CD4-positive, alpha-beta memory T cell (primary cell): ENCODE data around the gene TEX13D. TPM values are rescaled to one million over a fixed set of nuclear protein-coding genes. Genes with fewer than 3 reads are reported as not detected.

Experiments
- CTCF ChIA-PET: fragments of 350-600 bp; sonication (Branson Sonifier 250); formaldehyde crosslinking; loops from one replicate; lab custom pipeline; 2021; ENCODE audit warnings: inconsistent platforms; ENCODE audit not compliant: partially characterized antibody; lab: Charles Lee
- POLR2A ChIA-PET: fragments of 350-600 bp; sonication (Branson Sonifier 250); formaldehyde crosslinking; loops from one replicate; lab custom pipeline; 2021; ENCODE audit not compliant: partially characterized antibody; lab: Charles Lee
- DNase-seq, 5 donors: peaks; one replicate each; pipeline versions ENCODE4 v3.0.0 to v3.0.0-alpha.2; 2020 to 2022; ENCODE audit warnings: mixed read lengths in 1 of 5
- H3K27ac ChIP-seq: one replicate; pipeline ENCODE4 v1.7.0; 2013; ENCODE audit warnings: low read depth, low read length
- H3K27me3 ChIP-seq: 2 replicates; pipeline ENCODE4 v1.7.0; 2013; ENCODE audit warnings: mild to moderate bottlenecking, low read length, moderate library complexity; ENCODE audit not compliant: insufficient read depth
- H3K36me3 ChIP-seq: 2 replicates; pipeline ENCODE4 v1.7.0; 2013; ENCODE audit warnings: mild to moderate bottlenecking, low read length, moderate library complexity; ENCODE audit not compliant: insufficient read depth
- H3K4me1 ChIP-seq: 2 replicates; pipeline ENCODE4 v1.7.0; 2013; ENCODE audit warnings: mild to moderate bottlenecking, low read length, moderate library complexity; ENCODE audit not compliant: insufficient read depth
- H3K4me3 ChIP-seq, 2 donors: one replicate each; pipeline ENCODE4 v1.7.0; 2013; ENCODE audit warnings: low read length in 2 of 2, mild to moderate bottlenecking in 1 of 2
- H3K9me3 ChIP-seq, 2 donors: one replicate each; pipeline ENCODE4 v1.7.0; 2013; ENCODE audit warnings: low read length in 2 of 2, control low read depth in 1 of 2; ENCODE audit not compliant: control insufficient read depth in 1 of 2
- H3K27ac Mint-ChIP-seq, 7 donors: one replicate each; pipeline ENCODE4 v1.8.0; 2020 to 2021; ENCODE audit warnings: mixed read lengths in 7 of 7, mild to moderate bottlenecking in 6 of 7, inconsistent platforms in 3 of 7, moderate library complexity in 3 of 7
- H3K27me3 Mint-ChIP-seq, 2 donors: one replicate each; pipeline ENCODE4 v1.8.0; 2020 to 2021; ENCODE audit warnings: mixed read lengths in 2 of 2
- H3K36me3 Mint-ChIP-seq, 2 donors: one replicate each; pipeline ENCODE4 v1.8.0; 2020 to 2021; ENCODE audit warnings: mixed read lengths in 2 of 2, inconsistent platforms in 1 of 2, mild to moderate bottlenecking in 1 of 2
- H3K4me1 Mint-ChIP-seq, 4 donors: one replicate each; pipeline ENCODE4 v1.8.0; 2020 to 2021; ENCODE audit warnings: mixed read lengths in 4 of 4, mild to moderate bottlenecking in 1 of 4
- H3K4me3 Mint-ChIP-seq, 8 donors: one replicate each; pipeline ENCODE4 v1.8.0; 2020 to 2021; ENCODE audit warnings: mixed read lengths in 8 of 8, mild to moderate bottlenecking in 7 of 8, moderate library complexity in 6 of 8, inconsistent platforms in 3 of 8
- H3K9me3 Mint-ChIP-seq, 8 donors: one replicate each; pipeline ENCODE4 v1.8.0; 2020 to 2021; ENCODE audit warnings: mixed read lengths in 8 of 8, mild to moderate bottlenecking in 5 of 8, inconsistent platforms in 3 of 8, moderate library complexity in 1 of 8
- intact Hi-C: fragments of 100-400 bp; cut with micrococcal nuclease; formaldehyde crosslinking; loops from one replicate; pipeline ENCODE4 v1.15.1; 2023
- polyA plus RNA-seq, 2 donors: library from polyadenylated mRNA; unstranded; fragments of 300-500 nt; fragmentation: Illumina TruSeq; gene quantifications; one replicate each; pipeline ENCODE4 v1.2.3, GENCODE V29; 2021
- total RNA-seq, 2 experiments: library from RNA; stranded (reverse); gene quantifications; one replicate each; pipeline ENCODE4 v1.2.3, GENCODE V29; 2021

TEX13D gene
- total and polyA plus RNA-seq, 4 experiments from 2014 or later: not detected

DNA sequence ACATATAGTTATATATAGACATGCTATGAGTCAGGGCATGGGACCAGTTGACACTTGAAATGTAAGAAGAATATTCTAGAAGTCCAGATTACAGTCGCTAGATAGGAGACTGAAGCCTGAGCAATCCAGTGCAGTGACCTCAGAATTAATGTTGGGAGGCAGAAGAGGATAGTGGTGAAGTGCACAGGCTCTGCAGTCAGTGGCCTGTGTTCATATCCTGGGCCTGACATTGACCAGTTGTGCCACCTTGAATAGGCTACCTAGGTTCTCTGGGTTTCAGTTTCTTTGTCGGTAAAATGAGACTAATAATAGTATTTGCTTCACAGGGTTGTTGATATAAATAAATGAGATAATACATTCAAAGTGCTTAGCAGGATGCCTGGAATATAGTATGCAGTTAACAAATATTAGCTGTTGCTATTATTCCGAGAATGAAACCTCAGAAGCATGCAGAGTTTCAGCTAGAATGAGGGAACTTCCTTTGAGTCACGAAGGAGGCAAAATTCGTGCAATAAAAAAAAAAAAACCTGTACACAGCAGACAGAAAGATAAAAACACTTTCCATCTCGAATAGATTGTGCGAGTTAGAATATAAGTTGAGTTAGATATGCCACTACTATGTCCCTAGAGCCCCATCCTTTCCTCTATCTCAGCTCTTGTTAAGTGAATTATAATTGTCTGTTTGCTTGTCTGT lies 9.9 kb downstream of the TEX13D start:
- H3K4me1 Mint-ChIP-seq: peaks cover 31 to 60% (median 44%) of the 10 kb centered on the region in 4 donors
- Histone ChIP-seq H3K27me3 (no peaks in the 10 kb centered on the region), H3K4me1 (peaks cover 63% of the 10 kb centered on the region), H3K36me3 (no peaks in the 10 kb centered on the region), H3K4me3 (peak overlapping the region in 1 of 2 donors; percentile 20), H3K27ac (peak overlapping the region; percentile 49), H3K9me3 (no peaks in the 10 kb centered on the region)
- ChIA-PET POLR2A (interaction anchor here (1.0 to 2.6 kb wide), 5 partner anchors 12 to 124 kb away, joined by 3 to 19 read pairs (median 4); no protein-coding TSS in a partner anchor), CTCF (no interaction called here)
- no peaks in the 10 kb centered on the region for H3K9me3 Mint-ChIP-seq
- H3K4me3 Mint-ChIP-seq: peak overlapping the region; percentile 53 to 87 (median 72)
- H3K36me3 Mint-ChIP-seq: peaks cover 0 to 8% of the 10 kb centered on the region in 2 donors
- DNase-seq: peak in 3 of 5 donors; percentile 15 to 47 (median 16)
- intact Hi-C loops: no loop called here
- peak overlapping the region; percentile 84 to 98 (median 90) for H3K27ac Mint-ChIP-seq
- no peaks in the 10 kb centered on the region for H3K27me3 Mint-ChIP-seq

DNA sequence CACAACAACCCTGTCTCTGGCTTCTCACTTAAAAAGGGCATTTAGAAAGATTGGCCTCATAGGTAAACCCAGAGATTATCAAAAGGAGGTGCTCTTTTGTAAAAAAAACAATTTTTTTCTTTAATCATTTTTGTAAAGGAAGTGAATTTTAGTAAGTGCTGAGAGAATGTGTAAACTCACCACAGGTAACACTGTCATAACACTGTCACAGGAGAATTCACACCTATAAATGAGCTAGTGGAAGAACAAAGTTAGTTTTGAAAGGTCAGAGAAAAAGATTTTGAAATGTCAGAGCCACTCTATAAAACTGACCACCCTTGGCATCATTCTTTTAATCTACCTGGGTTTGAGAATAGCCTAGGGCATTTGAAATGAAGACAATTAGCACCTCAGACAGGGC lies 10.6 kb downstream of the TEX13D start:
- no peak overlapping the region for H3K4me3 ChIP-seq
- H3K27me3 ChIP-seq: no peaks in the 10 kb centered on the region
- H3K9me3 ChIP-seq: no peaks in the 10 kb centered on the region
- Mint-ChIP-seq H3K36me3 (peaks cover 0 to 10% of the 10 kb centered on the region in 2 donors), H3K27ac (peak overlapping the region; percentile 84 to 98 (median 90)), H3K4me3 (peak overlapping the region in 6 of 8 donors; percentile 29 to 87 (median 66)), H3K9me3 (no peaks in the 10 kb centered on the region), H3K27me3 (no peaks in the 10 kb centered on the region), H3K4me1 (peaks cover 31 to 60% (median 44%) of the 10 kb centered on the region in 4 donors)
- H3K4me1 ChIP-seq: peaks cover 63% of the 10 kb centered on the region
- DNase-seq: peak in 4 of 5 donors; percentile 12 to 28 (median 23)
- ChIA-PET CTCF (no interaction called here), POLR2A (interaction anchor here (1.0 to 2.6 kb wide), 6 partner anchors 12 to 482 kb away, joined by 3 to 19 read pairs (median 4); no protein-coding TSS in a partner anchor)
- H3K36me3 ChIP-seq: no peaks in the 10 kb centered on the region
- intact Hi-C loops: no loop called here
- H3K27ac ChIP-seq: peak overlapping the region; percentile 49

DNA sequence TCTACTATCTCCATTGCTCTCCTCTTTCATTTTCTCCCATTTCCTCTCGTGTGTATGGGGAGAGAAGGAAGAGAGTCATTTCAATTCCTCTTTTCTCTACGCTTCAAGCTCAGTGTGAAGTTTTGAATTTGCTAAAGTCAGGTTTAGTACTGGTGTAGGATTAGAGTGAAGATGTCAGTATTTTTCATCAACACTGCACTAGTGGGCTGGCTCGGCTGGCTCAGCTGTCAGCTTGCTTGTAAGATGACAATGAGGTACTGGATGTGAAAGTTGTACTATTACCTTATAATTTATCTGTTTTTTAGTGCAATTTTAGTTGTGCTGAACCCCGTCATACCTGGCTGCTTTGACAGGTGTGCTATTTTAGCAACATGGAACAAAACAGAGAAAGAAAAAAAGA lies 11.8 kb downstream of the TEX13D start:
- intact Hi-C loops: no loop called here
- H3K9me3 Mint-ChIP-seq: no peaks in the 10 kb centered on the region
- peaks cover 32 to 62% (median 43%) of the 10 kb centered on the region in 4 donors for H3K4me1 Mint-ChIP-seq
- no peaks in the 10 kb centered on the region for H3K9me3 ChIP-seq
- DNase-seq: no peak
- peak overlapping the region in 6 of 7 donors; percentile 9 to 98 (median 88) for H3K27ac Mint-ChIP-seq
- H3K36me3 ChIP-seq: no peaks in the 10 kb centered on the region
- H3K27ac ChIP-seq: peak overlapping the region; percentile 7
- no peak overlapping the region for H3K4me3 ChIP-seq
- H3K36me3 Mint-ChIP-seq: peaks cover 0 to 15% of the 10 kb centered on the region in 2 donors
- no peaks in the 10 kb centered on the region for H3K27me3 Mint-ChIP-seq
- ChIA-PET POLR2A (interaction anchor here (1.2 to 6.2 kb wide), 3 partner anchors 10 to 483 kb away, joined by 3 to 77 read pairs (median 9); no protein-coding TSS in a partner anchor), CTCF (interaction anchor here (1.2 kb wide), 1 partner anchor 129 kb away, joined by 3 read pairs; no protein-coding TSS in a partner anchor)
- H3K27me3 ChIP-seq: no peaks in the 10 kb centered on the region
- peak overlapping the region; percentile 17 to 82 (median 58) for H3K4me3 Mint-ChIP-seq
- H3K4me1 ChIP-seq: peaks cover 56% of the 10 kb centered on the region

DNA sequence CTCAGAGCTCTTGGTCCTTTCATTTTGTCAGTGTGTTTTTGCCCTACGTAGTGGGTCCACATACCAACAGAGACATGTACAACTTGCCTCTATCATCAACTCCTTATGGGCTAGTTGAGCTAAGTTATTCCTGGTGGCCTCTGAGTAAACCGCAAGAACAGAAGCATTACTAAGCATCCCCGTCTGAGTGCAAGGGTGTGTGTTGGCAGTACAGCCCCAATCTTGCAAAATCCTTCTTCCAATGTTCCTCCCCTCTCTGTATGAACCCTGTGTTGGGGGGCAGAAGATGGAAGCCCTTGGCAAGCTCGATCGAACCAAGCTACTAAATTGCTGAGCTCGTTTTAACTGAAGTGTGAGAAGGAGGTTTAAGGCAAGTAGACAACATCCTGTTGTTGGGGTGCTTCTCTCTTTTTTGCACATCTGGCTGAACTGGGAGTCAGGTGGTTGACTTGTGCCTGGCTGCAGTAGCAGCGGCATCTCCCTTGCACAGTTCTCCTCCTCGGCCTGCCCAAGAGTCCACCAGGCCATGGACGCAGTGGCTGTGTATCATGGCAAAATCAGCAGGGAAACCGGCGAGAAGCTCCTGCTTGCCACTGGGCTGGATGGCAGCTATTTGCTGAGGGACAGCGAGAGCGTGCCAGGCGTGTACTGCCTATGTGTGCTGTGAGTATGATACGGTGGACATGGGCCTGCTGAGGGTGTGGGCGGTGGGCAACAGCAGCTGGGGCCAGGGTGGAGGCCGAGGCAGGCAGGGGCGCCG lies 13.8 kb downstream of the TEX13D start, which contains the start of gene SH2D1A:
Gene SH2D1A, plus strand, starts transcription at position 447 of the 760 bp plus-strand sequence. Its CDS starts 80 bp downstream, at position 527.
- DNase-seq: peak; percentile 45 to 55 (median 52)
- Histone ChIP-seq H3K4me3 (peak within 1 kb of the TSS; percentile 57 to 73), H3K27me3 (no peaks in the 10 kb centered on the region), H3K36me3 (no peaks in the 10 kb centered on the region), H3K4me1 (peaks cover 53% of the 10 kb centered on the region), H3K9me3 (no peaks in the 10 kb centered on the region), H3K27ac (peak within 1 kb of the TSS; percentile 68)
- peaks cover 27 to 59% (median 38%) of the 10 kb centered on the region in 4 donors for H3K4me1 Mint-ChIP-seq
- H3K27ac Mint-ChIP-seq: peak within 1 kb of the TSS; percentile 94 to 98 (median 95)
- H3K27me3 Mint-ChIP-seq: no peaks in the 10 kb centered on the region
- peak within 1 kb of the TSS; percentile 92 to 98 (median 96) for H3K4me3 Mint-ChIP-seq
- H3K36me3 Mint-ChIP-seq: peaks cover 0 to 15% of the 10 kb centered on the region in 2 donors
- ChIA-PET CTCF (interaction anchor here (0.6 to 3.4 kb wide), 6 partner anchors 9 to 386 kb away, joined by 3 to 19 read pairs (median 3); no protein-coding TSS in a partner anchor), POLR2A (interaction anchor here (0.7 to 6.2 kb wide), 18 partner anchors 8 to 486 kb away, joined by 3 to 77 read pairs (median 4); partner anchors contain the start of gene XIAP)
- intact Hi-C loops: loop anchor here (1.0 to 5.0 kb wide), 6 partner anchors 17 to 384 kb away; partner anchors contain the start of gene STAG2
- H3K9me3 Mint-ChIP-seq: no peaks in the 10 kb centered on the region

DNA sequence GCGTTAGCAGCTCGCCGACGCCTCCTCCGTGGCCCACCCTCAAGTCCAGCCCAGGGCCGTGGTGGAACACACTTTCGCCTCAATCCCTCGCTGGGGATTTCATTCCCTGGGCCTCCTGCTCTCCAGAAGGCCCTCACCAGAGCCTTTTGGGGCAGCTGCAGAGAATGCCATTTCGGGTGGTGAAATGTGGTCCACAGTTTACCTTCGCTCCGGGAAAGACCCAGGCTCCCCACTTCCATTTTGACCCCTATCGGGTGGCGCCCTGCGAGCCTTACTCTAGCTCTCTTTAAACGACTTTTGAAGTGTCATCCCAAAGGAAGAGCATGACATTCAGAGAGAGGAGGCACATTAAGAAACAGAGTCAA lies 14.4 kb downstream of the TEX13D start:
- H3K4me3 Mint-ChIP-seq: peak overlapping the region; percentile 92 to 98 (median 96)
- ChIA-PET POLR2A (interaction anchor here (1.0 to 6.2 kb wide), 15 partner anchors 8 to 135 kb away, joined by 3 to 77 read pairs (median 5); no protein-coding TSS in a partner anchor), CTCF (interaction anchor here (1.5 to 3.4 kb wide), 3 partner anchors 10 to 132 kb away, joined by 3 to 19 read pairs (median 5); no protein-coding TSS in a partner anchor)
- Histone ChIP-seq H3K9me3 (no peaks in the 10 kb centered on the region), H3K27me3 (no peaks in the 10 kb centered on the region), H3K27ac (peak overlapping the region; percentile 68), H3K4me3 (peak overlapping the region; percentile 57 to 73), H3K36me3 (no peaks in the 10 kb centered on the region), H3K4me1 (peaks cover 49% of the 10 kb centered on the region)
- no peaks in the 10 kb centered on the region for H3K27me3 Mint-ChIP-seq
- peaks cover 0 to 15% of the 10 kb centered on the region in 2 donors for H3K36me3 Mint-ChIP-seq
- intact Hi-C loops: loop anchor here (1.0 to 5.0 kb wide), 6 partner anchors 16 to 385 kb away; partner anchors contain the start of gene STAG2
- peaks cover 0 to 1% (median 0%) of the 10 kb centered on the region in 8 donors for H3K9me3 Mint-ChIP-seq
- DNase-seq: no peak
- H3K4me1 Mint-ChIP-seq: peaks cover 24 to 59% (median 37%) of the 10 kb centered on the region in 4 donors
- peak overlapping the region; percentile 89 to 98 (median 94) for H3K27ac Mint-ChIP-seq

DNA sequence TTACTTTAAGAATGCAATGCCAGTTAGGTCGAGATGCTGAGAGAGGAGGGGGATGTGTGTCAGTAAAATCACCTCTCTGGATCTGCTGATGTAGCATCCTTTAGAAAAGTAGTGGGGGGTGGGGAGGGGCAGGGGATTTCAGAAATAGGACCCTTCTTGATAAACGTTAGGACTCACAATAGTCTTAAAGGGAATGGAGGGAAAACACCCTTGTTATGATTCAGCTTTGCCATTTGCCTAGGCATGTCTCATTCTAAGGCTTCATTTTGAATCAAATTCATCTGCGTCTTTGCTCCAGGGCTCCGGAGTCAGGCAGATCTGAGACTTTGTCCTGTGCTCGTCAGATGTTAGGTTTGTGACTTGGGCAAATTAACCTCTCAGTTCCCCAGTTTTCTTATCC lies 14.8 kb downstream of the TEX13D start:
- intact Hi-C loops: loop anchor here (2.0 to 5.0 kb wide), 5 partner anchors 16 to 385 kb away; partner anchors contain the start of gene STAG2
- peaks cover 0 to 15% of the 10 kb centered on the region in 2 donors for H3K36me3 Mint-ChIP-seq
- DNase-seq: peak in 1 of 5 donors; percentile 71
- ChIA-PET POLR2A (interaction anchor here (1.0 to 6.2 kb wide), 9 partner anchors 9 to 388 kb away, joined by 3 to 77 read pairs (median 11); no protein-coding TSS in a partner anchor), CTCF (interaction anchor here (1.1 to 3.4 kb wide), 2 partner anchors 130 to 136 kb away, joined by 3 to 19 read pairs; no protein-coding TSS in a partner anchor)
- Histone ChIP-seq H3K27me3 (no peaks in the 10 kb centered on the region), H3K4me3 (peak overlapping the region; percentile 57 to 73), H3K27ac (peak overlapping the region; percentile 68), H3K4me1 (peaks cover 45% of the 10 kb centered on the region), H3K36me3 (no peaks in the 10 kb centered on the region), H3K9me3 (no peaks in the 10 kb centered on the region)
- peak overlapping the region; percentile 89 to 98 (median 94) for H3K27ac Mint-ChIP-seq
- H3K9me3 Mint-ChIP-seq: peaks cover 0 to 1% (median 0%) of the 10 kb centered on the region in 8 donors
- no peaks in the 10 kb centered on the region for H3K27me3 Mint-ChIP-seq
- H3K4me3 Mint-ChIP-seq: peak overlapping the region; percentile 92 to 98 (median 96)
- H3K4me1 Mint-ChIP-seq: peaks cover 24 to 57% (median 34%) of the 10 kb centered on the region in 4 donors
